OCI-LY3 (cell line): ENCODE data around the gene SGCA.

Source experiments
- EZH2phosphoT487 ChIP-seq: fragments of 200-600 bp; shearing (Covaris generic); IDR thresholded peaks from 2 replicates; pipeline ENCODE4 v1.6.1; 2018; ENCODE audit warnings: antibody characterized with exemption, mixed run types, low read depth
- TF ChIP-seq, protein P1 (sequence below): fragments of 200-600, 300-600 bp; sonication (generic); IDR thresholded peaks from 2 replicates; pipeline ENCODE4 v1.5.1; 2014; ENCODE audit warnings: antibody characterized with exemption, low read length, low read depth

DNA sequence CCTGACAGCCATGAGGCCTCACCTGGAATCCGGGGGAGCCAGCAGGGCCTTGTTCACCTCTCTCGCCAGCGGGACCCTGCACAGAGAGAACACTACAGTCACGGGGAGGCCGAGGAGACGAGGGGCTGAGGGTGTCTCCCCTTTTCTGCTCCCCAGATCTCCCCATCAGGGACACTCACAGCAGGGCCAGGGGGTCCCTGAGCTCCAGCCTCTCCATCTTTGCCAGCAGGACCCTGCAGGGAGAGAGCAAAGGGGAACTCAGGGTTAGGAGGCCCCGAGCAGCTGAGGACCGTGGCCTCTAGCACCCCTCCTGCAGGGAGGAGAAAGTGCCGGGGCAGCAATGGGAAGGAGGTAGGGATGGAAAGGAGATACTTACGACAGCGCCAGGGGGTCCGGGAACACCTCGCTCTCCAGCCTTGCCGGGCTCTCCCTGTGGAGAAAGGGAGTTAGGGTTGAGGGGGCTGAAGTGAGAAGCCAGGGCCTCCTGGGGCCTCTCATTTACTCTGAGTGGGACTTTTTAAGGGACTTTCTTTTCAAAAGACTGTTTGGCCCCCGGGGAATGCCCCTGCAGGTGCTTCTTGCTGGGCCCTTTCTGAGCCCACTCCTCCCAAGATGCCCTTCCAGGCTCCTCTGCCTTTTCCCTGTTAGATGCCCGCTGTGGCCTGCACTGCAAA is 26.9 kb downstream of the SGCA start:
- TF ChIP-seq, protein P1, sequence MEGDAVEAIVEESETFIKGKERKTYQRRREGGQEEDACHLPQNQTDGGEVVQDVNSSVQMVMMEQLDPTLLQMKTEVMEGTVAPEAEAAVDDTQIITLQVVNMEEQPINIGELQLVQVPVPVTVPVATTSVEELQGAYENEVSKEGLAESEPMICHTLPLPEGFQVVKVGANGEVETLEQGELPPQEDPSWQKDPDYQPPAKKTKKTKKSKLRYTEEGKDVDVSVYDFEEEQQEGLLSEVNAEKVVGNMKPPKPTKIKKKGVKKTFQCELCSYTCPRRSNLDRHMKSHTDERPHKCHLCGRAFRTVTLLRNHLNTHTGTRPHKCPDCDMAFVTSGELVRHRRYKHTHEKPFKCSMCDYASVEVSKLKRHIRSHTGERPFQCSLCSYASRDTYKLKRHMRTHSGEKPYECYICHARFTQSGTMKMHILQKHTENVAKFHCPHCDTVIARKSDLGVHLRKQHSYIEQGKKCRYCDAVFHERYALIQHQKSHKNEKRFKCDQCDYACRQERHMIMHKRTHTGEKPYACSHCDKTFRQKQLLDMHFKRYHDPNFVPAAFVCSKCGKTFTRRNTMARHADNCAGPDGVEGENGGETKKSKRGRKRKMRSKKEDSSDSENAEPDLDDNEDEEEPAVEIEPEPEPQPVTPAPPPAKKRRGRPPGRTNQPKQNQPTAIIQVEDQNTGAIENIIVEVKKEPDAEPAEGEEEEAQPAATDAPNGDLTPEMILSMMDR = no peak
- no peak for TF ChIP-seq EZH2phosphoT487
